Pancreas (tissue), 10 donors: ENCODE data around the gene ITIH2. TPM values are rescaled to one million over a fixed set of nuclear protein-coding genes. Genes with fewer than 3 reads are reported as not detected.

Experiments
- ATAC-seq, 4 donors: fragments of 200-7000 bp; cut with Tn5 transposase; one replicate each; pipeline versions ENCODE4 v1.8.0 to v1.9.1; 2020; ENCODE audit warnings: mild to moderate bottlenecking in 4 of 4, moderate library complexity in 4 of 4
- DNase-seq, 6 donors: peaks; one replicate each; pipeline ENCODE4 v3.0.0-alpha.2; 2020
- FAIRE-seq: peaks from 2 replicates; lab custom pipeline; 2012; peaks lifted over from hg19 to GRCh38; lab: Jason Lieb, UNC
- H3K27ac ChIP-seq, 4 donors: fragments of 200-600 bp; sonication (generic); 1 replicate in 3 of 4; 2 replicates in 1 of 4; pipeline versions ENCODE4 v1.5.0 to v1.8.0; 2020
- H3K27me3 ChIP-seq, 4 donors: fragments of 200-600 bp; one replicate each; pipeline ENCODE4 v1.8.0; 2021
- H3K36me3 ChIP-seq, 3 donors: fragments of 200-600 bp; sonication (generic) in 1 of 3; one replicate each; pipeline versions ENCODE4 v1.5.0 to v1.8.0; 2020 to 2021
- H3K4me1 ChIP-seq, 3 donors: fragments of 200-600 bp; one replicate each; pipeline ENCODE4 v1.8.0; 2021
- H3K4me3 ChIP-seq, 4 donors: fragments of 200-600 bp; sonication (generic) in 2 of 4; one replicate each; pipeline versions ENCODE4 v1.5.0 to v1.8.0; 2020 to 2021
- H3K9me3 ChIP-seq, 4 donors: fragments of 200-600 bp; one replicate each; pipeline ENCODE4 v1.8.0; 2021
- WGBS, 2 donors: extraction: QIAGEN DNeasy Blood & Tissue Kit; methylation state at CpG; one replicate each; pipeline ENCODE4 v1.1.7; 2013; 5-methylcytosine and 5-hydroxymethylcytosine counted together
- intact Hi-C, 3 donors: fragments of 100-400 bp; cut with DNase I; formaldehyde crosslinking; loops; one replicate each; pipeline versions ENCODE4 v1.11.1 to v1.14.2; 2022
- polyA plus RNA-seq, 2 donors: library from polyadenylated mRNA; stranded (reverse); fragments of 200-250 nt; gene quantifications; one replicate each; pipeline ENCODE4 v1.2.3, GENCODE V29; 2013
- total RNA-seq, 6 donors: library from RNA; stranded (reverse); fragmentation: NEBNext Ultra II Directional in 4 of 6; extraction: Animal tissue kit (Norgen Biotek cat#: 25700) in 4 of 6; gene quantifications; one replicate each; pipeline versions ENCODE4 v1.2.1 to v1.2.4, GENCODE V29; 2021 to 2023
- TF ChIP-seq, protein P1 (sequence below), 4 donors: fragments of 200-600 bp; sonication (generic) in 3 of 4; IDR thresholded peaks; one replicate each; pipeline versions ENCODE4 v1.5.0 to v1.8.0; 2021; ENCODE audit warnings: antibody characterized with exemption in 4 of 4
- donor health status: healthy with polysubstance abuse.
- donor health status: DM: no; HTN: no; CAD: no; lungs with moderate emphysema.
- donor health status: DM: no; HTN: no; CAD: no.
- donor health status: control.
- donor health status: control.
- donor health status: Bipolar disorder and iron deficiency.
- donor health status: DM: yes; HTN: yes; CAD: no.
- donor health status: DM: no; HTN: no; CAD: no.
- donor health status: DM: no; HTN: no; CAD: no.
- donor health status: DM: yes; HTN: yes; CAD: no.

The ITIH2 gene
- total and polyA plus RNA-seq, 8 donors: 0.14 to 1.8 (median 0.98) TPM; not detected in 3

DNA sequence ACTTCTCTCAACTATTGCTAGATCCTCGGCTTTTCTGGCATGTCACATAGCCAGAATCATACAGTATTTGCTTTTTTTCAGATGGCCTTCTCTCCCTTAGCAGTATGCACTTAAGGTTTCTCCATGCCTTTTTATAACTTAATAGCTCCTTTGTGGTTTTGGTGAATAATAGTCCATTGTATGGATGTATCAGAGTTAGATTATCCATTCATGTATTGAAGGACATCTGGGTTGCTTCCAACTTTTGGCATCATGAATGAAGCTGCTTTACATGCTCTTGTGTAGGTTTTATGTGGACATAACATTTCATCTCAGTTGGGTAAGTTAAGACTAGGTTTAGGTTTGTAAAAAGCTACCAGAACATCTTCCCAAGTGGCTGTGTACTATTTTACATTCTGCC, 89.4 kb downstream of the ITIH2 start:
- H3K27me3 ChIP-seq: no peaks in the 10 kb centered on the region
- ATAC-seq: no peak
- WGBS, 2 donors: 22 to 30% methylated on average over 1 of the region's 1 CpG
- DNase-seq: no peak
- FAIRE-seq: no peak
- no peaks in the 10 kb centered on the region for H3K9me3 ChIP-seq
- peaks cover 32 to 57% (median 56%) of the 10 kb centered on the region in 3 donors for H3K4me1 ChIP-seq
- H3K27ac ChIP-seq: no peak overlapping the region
- TF ChIP-seq, protein P1, sequence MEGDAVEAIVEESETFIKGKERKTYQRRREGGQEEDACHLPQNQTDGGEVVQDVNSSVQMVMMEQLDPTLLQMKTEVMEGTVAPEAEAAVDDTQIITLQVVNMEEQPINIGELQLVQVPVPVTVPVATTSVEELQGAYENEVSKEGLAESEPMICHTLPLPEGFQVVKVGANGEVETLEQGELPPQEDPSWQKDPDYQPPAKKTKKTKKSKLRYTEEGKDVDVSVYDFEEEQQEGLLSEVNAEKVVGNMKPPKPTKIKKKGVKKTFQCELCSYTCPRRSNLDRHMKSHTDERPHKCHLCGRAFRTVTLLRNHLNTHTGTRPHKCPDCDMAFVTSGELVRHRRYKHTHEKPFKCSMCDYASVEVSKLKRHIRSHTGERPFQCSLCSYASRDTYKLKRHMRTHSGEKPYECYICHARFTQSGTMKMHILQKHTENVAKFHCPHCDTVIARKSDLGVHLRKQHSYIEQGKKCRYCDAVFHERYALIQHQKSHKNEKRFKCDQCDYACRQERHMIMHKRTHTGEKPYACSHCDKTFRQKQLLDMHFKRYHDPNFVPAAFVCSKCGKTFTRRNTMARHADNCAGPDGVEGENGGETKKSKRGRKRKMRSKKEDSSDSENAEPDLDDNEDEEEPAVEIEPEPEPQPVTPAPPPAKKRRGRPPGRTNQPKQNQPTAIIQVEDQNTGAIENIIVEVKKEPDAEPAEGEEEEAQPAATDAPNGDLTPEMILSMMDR (IDR thresholded peaks at IDR 0.05): no peak
- intact Hi-C loops: no loop called here
- peaks cover 0 to 6% (median 0%) of the 10 kb centered on the region in 3 donors for H3K36me3 ChIP-seq
- H3K4me3 ChIP-seq: no peak overlapping the region

DNA sequence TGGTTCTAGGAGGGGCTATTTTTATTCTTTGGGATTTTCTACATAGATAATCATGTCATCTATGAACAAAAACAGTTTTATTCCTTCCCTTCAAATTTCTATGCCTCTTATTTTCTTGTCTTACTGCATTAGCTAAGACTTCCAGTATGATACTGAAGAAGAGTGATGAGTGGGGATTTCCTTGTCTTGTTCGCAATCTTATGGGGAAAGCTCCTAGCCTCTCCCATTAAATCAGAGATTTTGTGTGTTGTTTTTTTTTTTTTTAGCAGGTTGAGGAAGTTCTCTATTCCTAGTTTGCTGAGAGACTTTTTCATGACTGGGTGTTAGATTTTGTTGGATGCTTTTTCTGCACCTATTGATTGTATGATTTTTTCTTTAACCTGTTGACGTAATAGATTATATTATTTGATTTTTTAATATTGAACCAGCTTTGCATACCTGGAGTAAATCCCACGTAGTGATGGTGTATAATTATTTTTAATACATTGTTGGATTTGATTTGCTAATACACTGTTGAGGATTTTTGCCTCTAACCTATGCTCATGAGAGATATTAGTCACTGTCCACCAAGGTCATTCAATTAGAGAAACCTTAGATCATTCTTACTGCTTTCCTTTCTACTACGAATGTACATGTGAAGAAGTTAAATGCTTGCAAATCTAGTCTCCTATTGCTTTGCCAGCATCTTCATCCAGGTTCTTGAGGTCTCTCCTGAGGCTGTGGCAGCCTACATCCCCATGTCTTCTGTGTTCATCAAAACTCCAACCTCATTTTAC, 91.3 kb downstream of the ITIH2 start:
- ATAC-seq: peak; percentile 6 to 45 (median 9)
- Histone ChIP-seq H3K36me3 (peaks cover 0 to 22% (median 5%) of the 10 kb centered on the region in 3 donors), H3K4me1 (peaks cover 32 to 56% (median 55%) of the 10 kb centered on the region in 3 donors), H3K9me3 (no peaks in the 10 kb centered on the region), H3K4me3 (no peak overlapping the region), H3K27ac (peak overlapping the region in 3 of 4 donors; percentile 1 to 84 (median 60)), H3K27me3 (no peaks in the 10 kb centered on the region)
- no peak for DNase-seq
- WGBS, 2 donors: 39 to 43% methylated on average over 4 of the region's 4 CpGs
- no peak for FAIRE-seq
- TF ChIP-seq, protein P1 (IDR thresholded peaks at IDR 0.05): no peak
- intact Hi-C loops: no loop called here

DNA sequence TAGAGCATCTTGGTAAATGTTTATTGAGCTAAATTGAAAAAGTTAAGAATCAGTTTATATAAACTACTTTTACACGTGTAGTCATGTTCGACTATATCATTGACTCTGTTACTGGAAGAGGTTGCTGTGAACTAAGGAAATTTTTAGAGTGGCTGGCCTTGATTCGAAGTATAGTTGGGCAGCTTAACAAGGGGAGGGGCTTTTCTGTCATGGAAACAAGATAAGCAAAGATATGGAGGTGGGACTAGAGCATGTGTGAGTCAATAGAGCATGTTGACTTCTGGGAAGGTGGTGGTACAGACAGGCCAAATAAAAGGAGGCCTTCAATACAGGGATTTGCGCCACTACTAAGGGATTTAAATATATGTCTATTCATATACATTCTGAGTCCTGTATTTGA, 92.5 kb downstream of the ITIH2 start:
- peak in 3 of 6 donors; percentile 66 to 80 (median 77) for DNase-seq
- ATAC-seq: peak; percentile 95 to 99 (median 97)
- TF ChIP-seq, protein P1 (IDR thresholded peaks at IDR 0.05): no peak
- no peak overlapping the region for H3K4me3 ChIP-seq
- 20 to 22% methylated on average over 4 of the region's 4 CpGs for WGBS, 2 donors
- peaks cover under 1 to 33% (median 11%) of the 10 kb centered on the region in 3 donors for H3K36me3 ChIP-seq
- peaks cover 32 to 52% (median 45%) of the 10 kb centered on the region in 3 donors for H3K4me1 ChIP-seq
- H3K27me3 ChIP-seq: no peaks in the 10 kb centered on the region
- H3K27ac ChIP-seq: peak overlapping the region; percentile 1 to 84 (median 42)
- FAIRE-seq: no peak
- intact Hi-C loops: no loop called here
- no peaks in the 10 kb centered on the region for H3K9me3 ChIP-seq

DNA sequence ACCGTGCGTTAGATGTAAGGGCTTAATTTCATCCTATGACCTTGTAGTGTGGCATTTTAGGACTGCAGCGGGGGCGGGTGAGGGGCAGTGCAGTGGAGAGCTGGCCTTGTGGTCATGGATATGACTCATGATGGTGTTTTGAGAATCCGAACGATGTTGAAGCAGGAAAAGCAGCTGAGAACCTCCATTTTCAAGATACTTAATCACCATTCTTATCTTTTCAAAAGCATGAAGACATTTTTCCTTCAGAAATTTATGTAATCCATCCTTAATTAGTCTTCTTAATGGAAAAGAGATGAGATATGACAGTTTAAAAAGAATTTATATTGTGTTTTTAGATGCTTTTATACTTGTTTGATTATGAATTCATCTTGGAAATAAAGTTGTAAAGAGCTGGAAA, 94.5 kb downstream of the ITIH2 start:
- Histone ChIP-seq H3K4me3 (no peak overlapping the region), H3K27ac (peak overlapping the region in 1 of 4 donors; percentile 53), H3K9me3 (no peaks in the 10 kb centered on the region), H3K27me3 (no peaks in the 10 kb centered on the region), H3K4me1 (peaks cover 19 to 35% (median 32%) of the 10 kb centered on the region in 3 donors), H3K36me3 (peaks cover 11 to 51% (median 14%) of the 10 kb centered on the region in 3 donors)
- intact Hi-C loops: no loop called here
- FAIRE-seq: no peak
- TF ChIP-seq, protein P1 (IDR thresholded peaks at IDR 0.05): no peak
- peak in 1 of 6 donors; percentile 27 for DNase-seq
- WGBS, 2 donors: 55 to 59% methylated on average over 6 of the region's 6 CpGs
- peak in 1 of 4 donors; percentile 31 for ATAC-seq

Other genes starting within 250 kb of the ITIH2 start
- 10 to 100 TPM in 3 of 6 donors, 1 to 10 TPM in 3; 6.7 to 28.6 (median 10.8) TPM for gene ITIH5, start 36.4 kb upstream of the ITIH2 start, total RNA-seq
- gene ITIH5, start 36.4 kb upstream of the ITIH2 start, polyA plus RNA-seq: 1 to 10 TPM; 4.4 to 5.6 TPM
- gene KIN, start 84.7 kb downstream of the ITIH2 start, total RNA-seq: 1 to 10 TPM; 2.7 to 6.1 (median 4.4) TPM
- 1 to 10 TPM; 6.5 to 8.8 TPM for gene KIN, start 84.7 kb downstream of the ITIH2 start, polyA plus RNA-seq
- 100 to 1,000 TPM; 138 to 195 (median 150) TPM for gene ATP5F1C, start 84.9 kb downstream of the ITIH2 start, total RNA-seq
- 100 to 1,000 TPM; 201 to 273 TPM for gene ATP5F1C, start 84.9 kb downstream of the ITIH2 start, polyA plus RNA-seq
- gene TAF3, start 115.2 kb downstream of the ITIH2 start, total RNA-seq: 1 to 10 TPM; 3.7 to 5.8 (median 4.2) TPM
- gene TAF3, start 115.2 kb downstream of the ITIH2 start, polyA plus RNA-seq: 1 to 10 TPM; 2.9 to 3.9 TPM